Nephron progenitor cell (in vitro differentiated cells): ENCODE measurements around the gene ROR1.

ENCODE experiments used
- DNase-seq: peaks from one replicate; pipeline ENCODE4 v3.0.0; 2021
- H3K27ac Mint-ChIP-seq: 2 replicates; pipeline ENCODE4 v1.8.0; 2021; ENCODE audit warnings: mild to moderate bottlenecking, moderate library complexity, mixed read lengths
- H3K27me3 Mint-ChIP-seq: 2 replicates; pipeline ENCODE4 v1.8.0; 2021; ENCODE audit warnings: mild to moderate bottlenecking, low read depth, mixed read lengths; ENCODE audit not compliant: poor library complexity
- H3K36me3 Mint-ChIP-seq: 2 replicates; pipeline ENCODE4 v1.8.0; 2021; ENCODE audit warnings: low read depth, mixed read lengths
- H3K4me1 Mint-ChIP-seq: 2 replicates; pipeline ENCODE4 v1.8.0; 2021; ENCODE audit warnings: mixed read lengths
- H3K4me3 Mint-ChIP-seq: 2 replicates; pipeline ENCODE4 v1.8.0; 2021; ENCODE audit warnings: mild to moderate bottlenecking, moderate library complexity, mixed read lengths
- H3K9me3 Mint-ChIP-seq: 2 replicates; pipeline ENCODE4 v1.8.0; 2021; ENCODE audit warnings: mild to moderate bottlenecking, moderate library complexity, mixed read lengths
- CTCF ChIP-seq: fragments of 200-600 bp; sonication (generic); IDR thresholded peaks from 2 replicates; pipeline ENCODE4 v1.5.0; 2021; ENCODE audit warnings: antibody characterized with exemption

The ROR1 gene

GRCh38 chr1:64042331-64043100 is 268.7 kb downstream of the ROR1 start:
- no peak overlapping the region for H3K4me3 Mint-ChIP-seq
- no peaks in the 10 kb centered on the region for H3K36me3 Mint-ChIP-seq
- H3K27me3 Mint-ChIP-seq: peaks cover 2% of the 10 kb centered on the region
- peak; percentile 6 for DNase-seq
- TF ChIP-seq CTCF: no peak
- H3K9me3 Mint-ChIP-seq: no peaks in the 10 kb centered on the region
- peaks cover 63% of the 10 kb centered on the region for H3K4me1 Mint-ChIP-seq
- H3K27ac Mint-ChIP-seq: peak overlapping the region; percentile 56

GRCh38 chr1:64043288-64043687 is 269.5 kb downstream of the ROR1 start:
- Mint-ChIP-seq H3K4me1 (peaks cover 55% of the 10 kb centered on the region), H3K27ac (no peak overlapping the region), H3K36me3 (no peaks in the 10 kb centered on the region), H3K27me3 (peaks cover 2% of the 10 kb centered on the region), H3K9me3 (no peaks in the 10 kb centered on the region), H3K4me3 (no peak overlapping the region)
- no peak for DNase-seq
- TF ChIP-seq CTCF: no peak

- no peak overlapping the region for H3K4me3 Mint-ChIP-seq
- peaks cover 2% of the 10 kb centered on the region for H3K27me3 Mint-ChIP-seq
These were observed 270.2 kb downstream of the ROR1 start for GRCh38 chr1:64043976-64044375.

GRCh38 chr1:64046243-64046642 is 272.4 kb downstream of the ROR1 start:
- no peak overlapping the region for H3K4me3 Mint-ChIP-seq
- H3K4me1 Mint-ChIP-seq: peaks cover 34% of the 10 kb centered on the region
- H3K27me3 Mint-ChIP-seq: peaks cover 2% of the 10 kb centered on the region
- no peak for TF ChIP-seq CTCF
- no peak for DNase-seq
- H3K27ac Mint-ChIP-seq: no peak overlapping the region
- H3K9me3 Mint-ChIP-seq: no peaks in the 10 kb centered on the region
- no peaks in the 10 kb centered on the region for H3K36me3 Mint-ChIP-seq

More at GRCh38 chr1:64043976-64044375, 270.2 kb downstream of the ROR1 start:
- H3K9me3 Mint-ChIP-seq: no peaks in the 10 kb centered on the region
- H3K27ac Mint-ChIP-seq: no peak overlapping the region
- no peak for TF ChIP-seq CTCF
- H3K36me3 Mint-ChIP-seq: no peaks in the 10 kb centered on the region
- DNase-seq: no peak
- H3K4me1 Mint-ChIP-seq: peaks cover 49% of the 10 kb centered on the region

GRCh38 chr1:64046891-64047290 is 273.1 kb downstream of the ROR1 start:
- H3K9me3 Mint-ChIP-seq: no peaks in the 10 kb centered on the region
- no peak overlapping the region for H3K4me3 Mint-ChIP-seq
- peaks cover 28% of the 10 kb centered on the region for H3K4me1 Mint-ChIP-seq
- H3K27me3 Mint-ChIP-seq: peaks cover 2% of the 10 kb centered on the region
- no peak for TF ChIP-seq CTCF
- no peak for DNase-seq
- no peaks in the 10 kb centered on the region for H3K36me3 Mint-ChIP-seq
- H3K27ac Mint-ChIP-seq: no peak overlapping the region

GRCh38 chr1:64047549-64047996 is 273.8 kb downstream of the ROR1 start:
- peaks cover 2% of the 10 kb centered on the region for H3K27me3 Mint-ChIP-seq
- H3K36me3 Mint-ChIP-seq: no peaks in the 10 kb centered on the region
- H3K4me1 Mint-ChIP-seq: peaks cover 21% of the 10 kb centered on the region
- no peak for DNase-seq
- H3K9me3 Mint-ChIP-seq: no peaks in the 10 kb centered on the region
- no peak overlapping the region for H3K4me3 Mint-ChIP-seq
- TF ChIP-seq CTCF: no peak
- no peak overlapping the region for H3K27ac Mint-ChIP-seq
